Measurements from ENCODE around the gene STEAP1B. TPM values are rescaled to one million over a fixed set of nuclear protein-coding genes. Genes with fewer than 3 reads are reported as not detected.

STEAP1B gene
- total RNA-seq, 2 experiments from 2014 or later = not detected

DNA sequence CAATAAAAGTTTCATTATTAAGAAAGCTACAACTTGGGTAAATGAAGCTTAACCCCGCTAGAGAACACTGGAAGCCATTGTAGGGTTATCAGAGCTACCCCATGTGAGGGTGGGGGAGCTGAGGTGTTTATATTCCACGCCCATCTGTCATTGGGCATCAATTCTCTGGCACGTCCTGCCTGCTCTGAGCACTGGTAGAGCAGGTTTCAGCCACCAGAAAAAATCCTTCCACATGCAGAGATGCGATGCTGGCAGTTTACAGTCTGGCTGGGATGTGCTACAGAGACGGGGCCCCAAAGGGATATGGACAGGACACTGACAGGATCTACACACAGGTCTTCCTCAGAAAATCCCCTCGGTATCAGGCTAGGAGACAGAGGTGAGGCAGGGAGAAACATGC lies 127.1 kb downstream of the STEAP1B start:
- no peaks in the 10 kb centered on the region for H3K36me3 Mint-ChIP-seq (ENCODE audit: low read depth)
- DNase-seq (no peak), ATAC-seq (no peak)
- H3K9me3 Mint-ChIP-seq = no peaks in the 10 kb centered on the region
- TF ChIP-seq, protein P1, sequence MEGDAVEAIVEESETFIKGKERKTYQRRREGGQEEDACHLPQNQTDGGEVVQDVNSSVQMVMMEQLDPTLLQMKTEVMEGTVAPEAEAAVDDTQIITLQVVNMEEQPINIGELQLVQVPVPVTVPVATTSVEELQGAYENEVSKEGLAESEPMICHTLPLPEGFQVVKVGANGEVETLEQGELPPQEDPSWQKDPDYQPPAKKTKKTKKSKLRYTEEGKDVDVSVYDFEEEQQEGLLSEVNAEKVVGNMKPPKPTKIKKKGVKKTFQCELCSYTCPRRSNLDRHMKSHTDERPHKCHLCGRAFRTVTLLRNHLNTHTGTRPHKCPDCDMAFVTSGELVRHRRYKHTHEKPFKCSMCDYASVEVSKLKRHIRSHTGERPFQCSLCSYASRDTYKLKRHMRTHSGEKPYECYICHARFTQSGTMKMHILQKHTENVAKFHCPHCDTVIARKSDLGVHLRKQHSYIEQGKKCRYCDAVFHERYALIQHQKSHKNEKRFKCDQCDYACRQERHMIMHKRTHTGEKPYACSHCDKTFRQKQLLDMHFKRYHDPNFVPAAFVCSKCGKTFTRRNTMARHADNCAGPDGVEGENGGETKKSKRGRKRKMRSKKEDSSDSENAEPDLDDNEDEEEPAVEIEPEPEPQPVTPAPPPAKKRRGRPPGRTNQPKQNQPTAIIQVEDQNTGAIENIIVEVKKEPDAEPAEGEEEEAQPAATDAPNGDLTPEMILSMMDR (IDR thresholded peaks at IDR 0.05) = no peak
- H3K27me3 Mint-ChIP-seq = peaks cover 3% of the 10 kb centered on the region
- no peaks in the 10 kb centered on the region for H3K4me1 Mint-ChIP-seq (ENCODE audit: low read depth)
- H3K4me3 Mint-ChIP-seq = no peak overlapping the region
- intact Hi-C loops (cut with micrococcal nuclease) = no loop called here
- CTCF ChIA-PET = no interaction called here
- POLR2A ChIA-PET = interaction anchor here (1.4 kb wide), 1 partner anchor 10 kb away, joined by 3 read pairs; no protein-coding TSS in a partner anchor
- H3K27ac Mint-ChIP-seq = no peak overlapping the region

DNA sequence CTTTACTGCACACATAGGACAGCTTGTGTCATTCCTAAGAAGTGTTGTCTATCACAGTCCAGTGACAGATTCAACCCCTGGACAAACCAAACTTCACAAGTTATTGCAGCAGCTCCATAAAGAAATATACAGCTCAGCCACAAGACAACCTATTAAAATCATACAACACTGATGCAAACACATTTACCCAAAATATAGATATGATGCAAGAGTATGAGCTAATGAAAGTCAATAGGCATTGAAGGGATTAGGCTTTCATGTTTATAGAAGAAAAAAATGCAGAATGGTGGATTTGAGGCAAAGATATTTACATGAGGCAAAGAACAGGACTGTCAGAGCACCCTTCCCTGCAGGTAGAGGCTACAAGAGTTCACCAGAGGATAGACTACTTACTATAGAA lies 128.1 kb downstream of the STEAP1B start:
- TF ChIP-seq, protein P1 (IDR thresholded peaks at IDR 0.05) = no peak
- no peaks in the 10 kb centered on the region for H3K36me3 Mint-ChIP-seq (ENCODE audit: low read depth)
- CTCF ChIA-PET = no interaction called here
- H3K27ac Mint-ChIP-seq = no peak overlapping the region
- H3K4me1 Mint-ChIP-seq (ENCODE audit: low read depth) = no peaks in the 10 kb centered on the region
- H3K9me3 Mint-ChIP-seq = no peaks in the 10 kb centered on the region
- intact Hi-C loops (cut with micrococcal nuclease) = no loop called here
- ATAC-seq (no peak), DNase-seq (no peak)
- POLR2A ChIA-PET = interaction anchor here (1.4 kb wide), 1 partner anchor 11 kb away, joined by 3 read pairs; no protein-coding TSS in a partner anchor
- no peak overlapping the region for H3K4me3 Mint-ChIP-seq
- peaks cover 3% of the 10 kb centered on the region for H3K27me3 Mint-ChIP-seq

Other genes starting within 250 kb of the STEAP1B start
- gene RAPGEF5, start 143.0 kb downstream of the STEAP1B start, total RNA-seq = under 1 TPM; 0.92 to 0.99 TPM
- gene IL6, start 227.0 kb upstream of the STEAP1B start, total RNA-seq = not detected

All from activated CD8-positive, alpha-beta T cell treated with anti-CD3 and anti-CD28 coated beads for 36 hours (primary cell).